Right ventricle myocardium inferior (tissue), 1 donor: ENCODE measurements around the gene MIB1. TPM values are rescaled to one million over a fixed set of nuclear protein-coding genes. Genes with fewer than 3 reads are reported as not detected.

Source experiments
- ATAC-seq: fragments of 200-7000 bp; cut with Tn5 transposase; one replicate; pipeline ENCODE4 v1.9.1; 2020; ENCODE audit warnings: mild to moderate bottlenecking, moderate library complexity
- DNase-seq: peaks from one replicate; pipeline ENCODE4 v3.0.0; 2021; ENCODE audit errors: missing footprints
- intact Hi-C: fragments of 100-400 bp; cut with DNase I; formaldehyde crosslinking; loops from one replicate; pipeline ENCODE4 v1.11.0; 2022
- total RNA-seq: library from RNA; stranded (reverse); fragmentation: NEBNext Ultra II Directional; extraction: Animal tissue kit (Norgen Biotek cat#: 25700); gene quantifications from one replicate; pipeline ENCODE4 v1.2.1, GENCODE V29; 2021
- donor health status: DM: no; HTN: yes; CAD: no; lungs with severe emphysema.

MIB1 gene
- total RNA-seq, 1 donor from 2014 or later: 17.3 TPM

DNA sequence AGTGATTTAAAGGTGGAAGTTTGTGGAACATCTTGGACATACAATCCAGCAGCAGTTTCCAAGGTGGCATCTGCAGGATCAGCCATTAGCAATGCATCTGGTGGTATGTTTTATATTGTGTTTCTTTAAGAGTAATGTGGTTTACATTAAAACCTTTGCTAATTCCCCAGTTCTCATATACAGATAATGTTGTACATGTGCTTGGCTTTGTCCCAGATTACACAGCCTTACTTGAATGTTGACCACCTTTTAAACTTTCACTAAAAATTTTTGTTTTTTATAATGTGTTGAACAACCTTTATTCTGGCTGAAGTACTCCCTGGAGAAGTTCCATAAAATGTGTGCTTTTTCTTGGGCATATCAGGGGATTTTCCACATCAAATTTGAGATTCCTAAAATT lies 57.5 kb downstream of the MIB1 start:
- ATAC-seq (no peak), DNase-seq (no peak)
- intact Hi-C loops: no loop called here

DNA sequence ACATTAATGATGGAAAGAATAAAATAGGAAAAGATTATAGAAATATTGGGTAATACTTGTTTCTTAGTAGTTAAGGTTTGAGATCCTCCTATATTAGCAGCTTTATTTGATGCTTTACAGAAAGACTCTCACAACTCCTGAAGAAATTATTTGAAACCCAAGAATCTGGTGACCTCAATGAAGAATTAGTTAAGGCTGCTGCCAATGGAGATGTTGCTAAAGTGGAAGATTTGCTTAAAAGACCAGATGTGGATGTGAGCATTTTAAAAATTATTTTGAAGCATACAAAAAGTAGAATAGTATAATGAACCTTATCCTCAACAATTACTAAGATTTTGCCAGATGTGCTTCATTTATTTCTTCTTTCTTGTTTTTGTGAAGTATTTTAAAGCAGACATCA lies 59.1 kb downstream of the MIB1 start:
- intact Hi-C loops: no loop called here
- ATAC-seq (no peak), DNase-seq (no peak)

DNA sequence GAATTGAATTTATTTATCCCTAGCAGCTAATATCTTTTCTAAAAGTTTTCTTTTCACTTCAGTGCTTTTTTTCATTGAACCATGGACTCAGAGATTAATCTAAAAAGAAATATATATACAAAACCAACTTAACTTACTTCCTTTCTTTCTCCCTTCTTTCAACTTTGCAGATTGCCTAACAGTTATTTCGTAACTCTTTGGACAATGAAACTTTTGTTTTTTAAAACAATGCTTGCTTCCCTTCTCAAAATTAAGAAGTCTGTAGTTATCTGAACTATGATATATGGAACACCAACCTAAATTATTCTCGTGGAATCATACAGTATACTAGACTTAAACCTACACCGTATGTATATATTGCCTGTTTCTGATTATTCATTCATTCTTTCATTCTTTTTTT lies 62.9 kb downstream of the MIB1 start:
- ATAC-seq (no peak), DNase-seq (no peak)
- intact Hi-C loops: no loop called here

DNA sequence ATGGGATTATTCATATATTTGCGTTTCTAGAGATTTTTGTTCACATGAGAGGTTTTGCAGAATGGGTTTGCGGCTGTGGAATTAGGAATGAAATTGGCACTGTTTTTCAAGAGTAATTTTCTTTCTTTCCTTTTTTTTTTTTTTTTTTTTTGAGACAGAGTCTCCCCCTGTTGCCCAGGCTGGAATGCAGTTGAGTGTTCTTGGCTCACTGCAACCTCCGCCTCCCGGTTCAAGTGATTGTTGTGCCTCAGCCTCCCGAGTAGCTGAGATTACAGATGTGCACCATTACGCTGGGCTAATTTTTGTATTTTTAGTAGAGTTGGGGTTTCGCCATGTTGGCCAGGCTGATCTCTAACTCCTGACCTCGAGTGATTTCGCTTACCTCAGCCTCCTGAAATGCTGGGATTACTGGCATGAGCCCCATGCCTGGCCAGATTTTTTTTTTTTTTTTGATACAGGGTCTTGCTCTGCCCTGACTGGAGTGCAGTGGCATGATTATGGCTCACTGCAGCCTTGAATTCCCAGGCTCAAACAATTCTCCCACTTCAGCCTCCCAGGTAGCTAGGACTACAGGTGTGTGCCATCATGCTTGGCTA lies 65.3 kb downstream of the MIB1 start:
- DNase-seq (no peak), ATAC-seq (no peak)
- intact Hi-C loops: no loop called here

DNA sequence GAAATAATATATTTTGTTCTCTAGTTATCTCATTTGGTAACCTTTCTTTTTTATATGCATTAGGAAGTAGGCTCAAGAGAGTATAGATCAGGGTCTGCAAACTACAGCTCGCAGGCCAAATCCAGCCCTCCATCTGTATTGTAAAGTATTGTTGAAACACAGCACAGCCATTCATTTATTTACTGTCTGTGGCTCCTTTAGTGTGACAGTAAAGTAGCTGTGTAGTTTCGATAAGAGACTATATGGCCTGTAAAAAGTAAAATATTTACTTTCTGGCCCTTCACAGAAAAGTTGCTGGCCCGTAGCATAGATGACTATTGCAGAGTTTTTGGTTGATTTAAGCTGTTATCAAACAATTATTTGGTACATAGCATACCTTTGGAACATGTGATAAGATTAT lies 67.6 kb downstream of the MIB1 start:
- intact Hi-C loops: no loop called here
- DNase-seq (no peak), ATAC-seq (no peak)

DNA sequence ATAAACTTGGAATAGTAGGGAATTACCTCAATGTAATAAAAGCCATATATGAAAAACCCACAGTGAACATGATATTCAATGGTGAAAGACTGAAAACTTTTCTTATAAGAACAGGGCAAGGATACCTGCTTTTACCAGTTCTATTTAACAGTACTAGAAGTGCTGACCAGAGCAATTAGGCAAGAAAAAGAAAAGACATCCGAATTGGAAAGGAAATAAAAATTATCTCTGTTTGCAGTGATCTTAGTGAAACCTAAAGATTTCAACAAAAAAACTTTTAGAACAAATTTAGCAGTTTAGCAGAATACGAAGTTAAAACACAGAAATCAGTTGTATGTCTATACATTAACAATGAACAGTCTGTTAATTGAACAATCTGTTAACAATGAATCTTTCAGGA lies 69.1 kb downstream of the MIB1 start:
- ATAC-seq: no peak
- no peak for DNase-seq
- intact Hi-C loops: no loop called here

DNA sequence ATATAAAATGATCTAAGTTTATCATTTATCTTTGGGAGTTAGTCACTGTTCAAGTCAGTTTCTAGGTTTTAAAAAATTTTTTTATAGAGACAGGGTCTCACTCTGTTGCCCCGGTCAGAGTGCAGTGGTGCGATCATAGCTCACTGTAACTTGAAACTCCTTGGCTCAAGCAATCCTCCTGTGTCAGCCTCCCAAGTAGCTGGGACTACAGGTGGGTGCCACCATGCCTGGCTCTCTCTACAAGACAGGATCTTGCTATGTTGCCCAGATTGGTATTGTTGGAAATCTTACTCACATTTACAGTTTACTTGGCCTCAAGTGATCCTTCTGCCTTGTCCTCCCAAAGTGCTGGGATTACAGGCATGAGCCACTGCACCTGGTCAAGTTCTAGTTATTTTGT lies 74.5 kb downstream of the MIB1 start:
- ATAC-seq (no peak), DNase-seq (no peak)
- intact Hi-C loops: no loop called here

DNA sequence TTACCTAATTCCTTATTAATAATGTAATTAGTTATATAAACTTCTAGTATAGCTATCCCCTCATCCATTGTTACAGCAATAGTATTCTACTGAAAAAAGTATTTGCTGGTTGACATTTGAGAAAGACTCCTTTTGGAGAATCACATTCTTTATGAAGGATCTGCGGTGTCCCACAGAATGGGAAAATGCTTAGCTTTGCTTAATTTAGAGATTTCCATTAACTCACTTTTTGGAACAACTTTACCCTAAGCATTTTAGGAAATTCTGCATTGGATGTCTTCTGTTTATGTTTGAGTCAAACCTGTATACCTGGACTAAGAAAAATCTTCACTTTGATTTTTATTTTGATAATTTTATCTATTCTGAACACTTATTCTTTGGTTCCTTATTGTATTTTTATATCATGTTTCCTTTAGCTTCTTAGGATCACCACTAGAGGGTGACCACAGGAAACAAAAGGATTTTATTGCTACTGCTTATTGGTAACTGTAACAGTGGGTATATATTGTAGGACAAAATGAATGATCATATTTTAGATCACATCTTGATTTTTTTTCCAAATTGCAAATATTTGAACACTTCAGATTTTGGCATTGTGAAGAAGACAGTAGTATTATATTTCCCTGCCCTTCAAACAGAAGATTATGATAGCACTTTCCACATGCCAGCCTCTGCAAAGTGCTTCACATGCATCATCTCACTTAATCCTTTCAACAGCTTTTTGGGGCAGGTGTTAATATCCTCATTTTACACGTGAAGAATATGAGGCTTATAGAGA lies 79.6 kb downstream of the MIB1 start:
- DNase-seq: no peak
- ATAC-seq: no peak
- intact Hi-C loops: loop anchor here (2.0 kb wide), 1 partner anchor 31 kb away; no protein-coding TSS in a partner anchor

DNA sequence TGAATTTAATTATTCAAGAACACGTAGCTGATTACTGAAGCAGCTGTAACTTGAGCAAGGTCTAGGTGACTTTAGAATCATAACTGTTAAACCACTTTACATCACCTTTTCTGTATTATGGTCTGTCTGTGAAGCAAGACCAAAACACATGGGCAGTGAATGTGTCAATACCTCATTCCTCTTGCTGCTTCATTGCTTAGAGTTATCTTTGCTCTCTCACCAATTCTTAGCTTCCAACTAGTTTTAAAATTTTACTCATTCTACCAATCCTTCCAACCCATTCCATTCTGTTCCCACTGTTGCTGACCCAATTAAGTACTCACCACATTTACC lies 80.2 kb downstream of the MIB1 start:
- DNase-seq (no peak), ATAC-seq (no peak)
- intact Hi-C loops: loop anchor here (2.0 kb wide), 1 partner anchor 30 kb away; no protein-coding TSS in a partner anchor

DNA sequence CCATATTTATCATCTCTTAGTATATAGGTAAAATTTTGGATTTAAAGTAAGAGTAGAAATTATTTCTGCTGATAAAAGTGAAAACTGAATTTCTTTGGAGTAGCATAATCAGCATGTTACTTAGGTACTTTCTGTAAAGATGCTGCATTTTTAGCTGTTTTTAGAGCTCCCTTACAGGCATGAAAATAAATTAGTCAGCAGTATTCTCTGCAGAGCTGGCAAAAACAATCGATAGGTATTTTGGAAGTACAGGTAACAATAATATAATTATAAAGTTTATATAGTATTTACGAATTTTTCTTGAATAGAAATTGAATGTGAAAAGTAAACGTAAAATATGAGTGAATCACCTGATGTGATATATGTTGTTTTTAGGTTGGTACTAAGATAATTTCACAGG lies 83.3 kb downstream of the MIB1 start:
- intact Hi-C loops: no loop called here
- ATAC-seq: no peak
- DNase-seq: no peak

DNA sequence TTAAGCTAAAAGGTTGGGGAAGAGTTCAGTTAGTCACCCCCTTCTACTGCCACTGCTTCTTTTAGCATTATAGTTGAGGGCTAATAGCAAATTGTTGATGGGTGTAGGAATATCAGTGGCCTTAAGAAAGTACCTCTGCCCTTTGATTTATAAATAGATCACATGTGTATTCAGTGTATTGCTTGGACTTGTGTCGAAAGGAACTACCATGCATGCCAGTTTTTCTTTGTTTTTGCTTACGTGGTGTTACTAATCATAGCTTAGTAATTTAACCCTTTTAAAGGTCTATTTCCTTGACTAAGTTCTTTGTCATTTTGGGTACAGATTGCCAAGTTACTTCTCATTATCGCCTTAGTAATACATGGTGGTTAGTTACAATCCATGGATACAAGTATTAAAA lies 85.6 kb downstream of the MIB1 start:
- intact Hi-C loops: no loop called here
- DNase-seq (no peak), ATAC-seq (peak; percentile 77)

DNA sequence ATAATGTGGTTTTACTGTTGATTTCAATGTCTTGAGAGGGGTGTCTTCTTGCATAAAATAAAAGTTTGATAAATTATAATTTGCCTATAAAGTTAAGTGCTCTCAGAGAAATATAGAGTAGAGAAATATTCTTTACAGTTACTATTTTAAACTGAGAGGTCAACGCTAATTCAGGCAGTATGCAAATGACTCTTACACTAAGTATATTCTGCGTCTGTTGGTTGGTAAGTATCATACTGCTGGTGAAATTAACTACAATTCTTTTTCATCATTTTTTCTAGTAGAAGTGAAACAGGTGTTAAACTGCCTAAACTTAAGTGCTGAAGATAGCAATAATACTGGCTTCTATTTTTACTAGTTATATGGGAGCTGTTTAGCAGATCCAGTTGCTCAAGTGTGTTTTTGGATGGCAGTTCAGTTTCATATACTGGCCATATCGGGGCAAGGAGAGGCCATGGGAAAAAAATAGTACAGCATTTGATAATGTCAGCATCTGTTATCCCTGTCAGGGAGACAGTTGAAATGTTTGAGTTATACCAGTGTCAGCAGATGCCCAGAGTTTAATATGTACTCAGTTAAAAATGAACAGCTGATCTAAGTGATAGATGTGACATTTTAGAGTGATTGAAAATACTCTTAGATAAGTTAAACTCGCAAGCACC lies 86.2 kb downstream of the MIB1 start:
- DNase-seq (no peak), ATAC-seq (peak; percentile 77)
- intact Hi-C loops: no loop called here

DNA sequence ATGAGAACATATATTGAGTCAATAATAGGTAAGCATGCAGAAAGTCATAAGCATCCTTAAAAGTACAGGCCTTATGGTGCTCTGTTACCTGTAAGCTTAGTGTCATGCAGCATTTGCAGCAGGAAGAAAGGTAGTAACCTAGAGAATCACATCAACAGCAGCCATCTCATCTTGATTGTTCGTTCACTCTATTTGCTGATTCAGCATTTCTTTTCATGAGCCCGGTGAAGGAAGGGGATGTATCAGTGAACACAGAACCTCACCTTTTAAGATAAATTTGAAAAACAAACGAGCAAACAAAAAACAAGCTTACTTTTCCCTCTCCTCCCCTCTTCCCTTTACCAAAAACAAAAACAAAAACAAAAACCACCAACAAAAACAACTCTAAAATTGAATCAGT lies 89.9 kb downstream of the MIB1 start:
- DNase-seq (no peak), ATAC-seq (no peak)
- intact Hi-C loops: loop anchor here (5.0 to 10.0 kb wide), 2 partner anchors 337 to 534 kb away; partner anchors contain the start of gene GATA6

DNA sequence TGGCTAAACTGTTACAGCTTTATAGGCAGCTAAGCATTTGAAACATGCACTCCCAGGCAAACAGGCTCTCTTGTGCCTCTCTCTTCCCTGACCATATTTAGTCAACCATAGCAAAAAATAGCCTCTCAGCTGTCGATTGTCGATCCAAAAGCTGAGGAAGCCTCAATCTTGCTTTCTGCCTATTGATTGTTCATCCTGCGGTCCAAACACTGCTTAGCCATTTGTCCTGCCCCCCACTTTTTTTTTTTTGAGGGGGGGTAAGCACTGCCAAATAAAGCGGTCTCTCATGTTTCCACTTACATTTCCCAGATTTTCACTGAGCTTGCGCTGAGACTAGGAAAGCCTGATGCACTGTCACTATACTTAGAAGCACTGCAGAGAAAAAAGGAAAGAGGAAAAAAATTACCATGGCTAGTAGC lies 90.8 kb downstream of the MIB1 start:
- ATAC-seq (peak; percentile 75), DNase-seq (no peak)
- intact Hi-C loops: loop anchor here (5.0 to 10.0 kb wide), 2 partner anchors 336 to 533 kb away; partner anchors contain the start of gene GATA6

DNA sequence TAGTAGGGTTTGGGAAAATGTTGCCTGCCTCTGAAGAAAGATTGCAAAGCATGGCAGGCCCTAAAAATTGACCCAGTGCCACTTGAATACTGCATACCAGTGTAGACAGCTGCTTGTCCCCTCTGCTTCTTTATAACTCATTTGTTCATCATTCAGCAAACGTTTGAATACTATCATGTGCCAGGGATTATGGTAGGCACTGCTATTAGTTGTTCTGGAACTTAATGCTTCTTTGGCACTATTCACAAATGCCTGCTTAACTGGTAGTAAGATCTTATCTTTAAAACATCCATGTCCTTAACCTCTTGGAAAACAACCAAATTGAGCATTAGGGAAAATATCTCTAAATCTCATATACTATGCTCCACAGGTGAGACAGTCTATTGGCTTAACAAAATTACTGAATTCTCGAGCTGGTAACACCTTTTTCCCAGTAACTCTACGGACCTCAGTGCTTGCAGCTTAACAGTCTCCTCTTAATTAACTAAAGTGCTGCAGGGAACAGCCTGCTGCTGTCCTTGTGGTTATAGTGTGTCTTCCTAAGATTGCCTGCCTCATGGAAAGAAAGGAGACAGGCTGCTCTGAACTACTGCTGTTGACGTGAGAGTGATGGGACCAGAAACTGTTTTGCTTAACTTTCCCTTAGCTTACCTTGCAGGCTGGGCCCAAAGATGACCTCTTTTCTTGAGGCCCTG lies 93.2 kb downstream of the MIB1 start:
- DNase-seq: no peak
- peak; percentile 58 for ATAC-seq
- intact Hi-C loops: loop anchor here (5.0 to 10.0 kb wide), 2 partner anchors 334 to 531 kb away; partner anchors contain the start of gene GATA6

DNA sequence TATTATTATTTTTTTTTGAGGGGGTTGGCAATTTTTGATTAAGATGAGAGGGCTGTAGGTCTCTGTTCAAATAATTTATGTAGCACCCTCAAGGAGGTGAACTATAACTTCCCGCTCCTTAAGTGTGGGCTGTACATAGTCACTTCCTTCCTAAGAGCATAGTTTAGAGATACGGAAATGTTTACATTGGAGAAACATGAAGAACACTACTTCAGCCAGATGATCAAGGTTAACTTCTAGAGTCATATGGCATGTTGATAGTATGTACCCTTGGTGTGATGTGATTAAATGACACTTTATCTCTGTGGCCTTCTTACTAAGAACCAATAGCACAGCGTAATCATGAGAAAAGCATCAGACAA lies 93.7 kb downstream of the MIB1 start:
- ATAC-seq: no peak
- intact Hi-C loops: loop anchor here (5.0 to 10.0 kb wide), 2 partner anchors 333 to 531 kb away; partner anchors contain the start of gene GATA6
- no peak for DNase-seq

DNA sequence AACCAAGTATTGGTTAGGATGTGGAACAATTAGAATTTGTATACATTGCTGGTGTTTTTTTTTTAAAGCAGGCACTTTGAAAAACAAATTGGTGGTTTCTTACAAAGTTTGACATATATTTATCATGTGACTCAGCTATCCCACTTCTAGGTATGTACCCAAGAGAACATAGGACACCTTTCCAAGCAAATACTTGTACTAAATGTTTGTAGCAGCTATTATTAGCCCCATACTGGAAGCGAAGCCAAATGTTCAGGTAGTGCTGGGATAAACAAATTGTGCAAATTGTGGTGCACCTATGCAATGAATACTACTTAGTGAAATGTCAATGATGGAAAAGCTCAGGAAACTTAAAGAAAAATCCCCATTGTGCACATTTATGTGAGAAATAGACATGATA lies 101.0 kb downstream of the MIB1 start:
- intact Hi-C loops: no loop called here
- DNase-seq: no peak
- ATAC-seq: no peak

DNA sequence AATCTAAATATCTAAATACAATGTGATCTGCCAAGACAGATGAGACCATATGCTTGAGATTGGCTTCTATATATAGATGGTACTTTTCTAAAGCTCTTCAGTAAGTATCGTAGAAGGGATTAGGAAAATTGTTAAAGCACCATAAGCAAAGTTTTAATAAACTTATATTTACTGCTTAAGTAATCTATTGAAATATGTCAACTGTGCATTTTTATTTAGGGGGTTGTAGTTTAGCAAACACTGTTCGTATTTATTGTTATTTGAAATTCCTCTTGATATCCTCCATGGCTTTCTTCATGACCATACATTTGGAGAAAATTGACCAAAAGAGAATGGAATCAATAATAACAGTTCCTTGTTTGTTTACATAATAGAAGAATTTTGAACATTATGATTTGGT lies 102.7 kb downstream of the MIB1 start:
- ATAC-seq (no peak), DNase-seq (no peak)
- intact Hi-C loops: no loop called here

DNA sequence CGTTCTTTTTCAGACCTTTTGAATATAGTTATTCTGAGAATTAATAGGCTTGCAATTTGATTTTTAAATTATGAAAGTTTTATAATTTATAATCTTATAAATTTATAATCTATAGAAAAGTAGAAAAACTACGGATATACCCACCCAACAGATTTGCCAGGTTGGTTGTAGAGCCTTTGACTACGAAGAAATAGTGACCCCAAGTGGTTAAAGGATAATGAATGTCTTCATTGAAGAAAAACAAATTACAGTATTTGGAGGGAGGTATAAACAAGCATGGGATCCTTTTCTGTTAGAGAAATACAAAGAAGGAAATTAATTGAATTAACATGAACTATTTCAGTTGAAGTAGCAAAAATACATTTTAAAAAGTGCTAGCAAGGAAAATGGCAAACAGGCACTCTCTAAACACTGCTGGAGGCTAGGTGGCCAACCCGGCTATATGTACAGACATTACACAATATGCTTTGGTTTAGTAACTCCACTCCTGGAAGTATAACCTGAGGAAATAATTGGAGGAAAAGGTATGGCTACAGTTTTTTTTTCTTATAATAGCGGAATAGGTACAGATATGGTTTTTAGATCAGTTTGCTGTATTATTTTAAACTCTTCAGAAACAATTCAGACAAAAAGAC lies 110.9 kb downstream of the MIB1 start:
- no peak for ATAC-seq
- intact Hi-C loops: loop anchor here (2.0 to 10.0 kb wide), 2 partner anchors 31 to 367 kb away; no protein-coding TSS in a partner anchor
- DNase-seq: no peak
